Measurements from ENCODE around the gene YY1. TPM values are rescaled to one million over a fixed set of nuclear protein-coding genes. Genes with fewer than 3 reads are reported as not detected.

YY1 gene
- total RNA-seq, 4 donors from 2014 or later: 50.8 to 61.3 (median 58.6) TPM

GRCh38 chr14:100274250-100274649 lies 35.3 kb downstream of the YY1 start:
- in situ Hi-C loops (cut with MboI; ENCODE audit: low pct_ligation_motif_present in 1 of 4, low pct_unique_long_range_greater_than_20kb in 1 of 4, low sequenced_read_pairs in 3 of 4): loop anchor here in 1 of 4 donors (25.0 kb wide), 1 partner anchor 363 kb away; no protein-coding TSS in a partner anchor
- H3K27me3 ChIP-seq: no peaks in the 10 kb centered on the region
- TF ChIP-seq POLR2A (IDR thresholded peaks at IDR 0.05) (no peak), POLR2AphosphoS5 (IDR thresholded peaks at IDR 0.05) (no peak), EP300 (IDR thresholded peaks at IDR 0.05; ENCODE audit: low read depth) (no peak), CTCF (IDR thresholded peaks at IDR 0.05) (no peak)
- peaks cover 0 to 6% (median 0%) of the 10 kb centered on the region in 4 donors for H3K36me3 ChIP-seq
- peaks cover 15 to 39% (median 17%) of the 10 kb centered on the region in 4 donors for H3K4me1 ChIP-seq
- no peak overlapping the region for H3K4me3 ChIP-seq
- DNase-seq: no peak
- no peak overlapping the region for H3K27ac ChIP-seq
- WGBS, 2 donors (ENCODE audit: low coverage in 1 of 2): 90 to 95% methylated on average over 4 of the region's 4 CpGs
- no peaks in the 10 kb centered on the region for H3K9me3 ChIP-seq
- intact Hi-C loops (cut with DNase I; ENCODE audit: low total_unique reads): no loop called here

- no peak for DNase-seq
- H3K9me3 ChIP-seq: no peaks in the 10 kb centered on the region
- intact Hi-C loops (cut with DNase I; ENCODE audit: low total_unique reads) (loop anchor here (5.0 kb wide), 1 partner anchor 37 kb away; no protein-coding TSS in a partner anchor), in situ Hi-C loops (cut with MboI; ENCODE audit: low pct_ligation_motif_present in 1 of 4, low pct_unique_long_range_greater_than_20kb in 1 of 4, low sequenced_read_pairs in 3 of 4) (no loop called here)
- H3K4me3 ChIP-seq: no peak overlapping the region
- TF ChIP-seq POLR2AphosphoS5 (IDR thresholded peaks at IDR 0.05) (no peak), CTCF (IDR thresholded peaks at IDR 0.05) (no peak), POLR2A (IDR thresholded peaks at IDR 0.05) (no peak), EP300 (IDR thresholded peaks at IDR 0.05; ENCODE audit: low read depth) (no peak)
- H3K27ac ChIP-seq: no peak overlapping the region
- no peaks in the 10 kb centered on the region for H3K27me3 ChIP-seq
- WGBS, 2 donors (ENCODE audit: low coverage in 1 of 2): 55 to 59% methylated on average over 7 of the region's 7 CpGs
- peaks cover 10 to 34% (median 13%) of the 10 kb centered on the region in 4 donors for H3K4me1 ChIP-seq
- peaks cover 0 to 6% (median 0%) of the 10 kb centered on the region in 4 donors for H3K36me3 ChIP-seq
Measured at GRCh38 chr14:100275214-100275613, 36.3 kb downstream of the YY1 start.

GRCh38 chr14:100278702-100279101 lies 39.8 kb downstream of the YY1 start:
- no peak overlapping the region for H3K27ac ChIP-seq
- H3K4me1 ChIP-seq: peaks cover 0 to 20% (median 9%) of the 10 kb centered on the region in 4 donors
- no peaks in the 10 kb centered on the region for H3K9me3 ChIP-seq
- peaks cover 0 to 6% (median 0%) of the 10 kb centered on the region in 4 donors for H3K36me3 ChIP-seq
- no peak for DNase-seq
- intact Hi-C loops (cut with DNase I; ENCODE audit: low total_unique reads) (loop anchor here (5.0 kb wide), 1 partner anchor 34 kb away; no protein-coding TSS in a partner anchor), in situ Hi-C loops (cut with MboI; ENCODE audit: low pct_ligation_motif_present in 1 of 4, low pct_unique_long_range_greater_than_20kb in 1 of 4, low sequenced_read_pairs in 3 of 4) (no loop called here)
- TF ChIP-seq POLR2A (IDR thresholded peaks at IDR 0.05): no peak
- no peak for TF ChIP-seq CTCF (IDR thresholded peaks at IDR 0.05)
- TF ChIP-seq EP300 (IDR thresholded peaks at IDR 0.05; ENCODE audit: low read depth): no peak
- no peak for TF ChIP-seq POLR2AphosphoS5 (IDR thresholded peaks at IDR 0.05)
- 53 to 75% methylated on average over 2 to 8 of the region's 8 CpGs for WGBS, 2 donors (ENCODE audit: low coverage in 1 of 2)
- no peak overlapping the region for H3K4me3 ChIP-seq
- H3K27me3 ChIP-seq: no peaks in the 10 kb centered on the region

- in situ Hi-C loops (cut with MboI; ENCODE audit: low pct_ligation_motif_present in 1 of 4, low pct_unique_long_range_greater_than_20kb in 1 of 4, low sequenced_read_pairs in 3 of 4) (no loop called here), intact Hi-C loops (cut with DNase I; ENCODE audit: low total_unique reads) (loop anchor here (5.0 kb wide), 1 partner anchor 33 kb away; no protein-coding TSS in a partner anchor)
- Histone ChIP-seq H3K4me3 (no peak overlapping the region), H3K27ac (no peak overlapping the region), H3K9me3 (no peaks in the 10 kb centered on the region), H3K36me3 (peaks cover 0 to 6% (median 0%) of the 10 kb centered on the region in 4 donors), H3K4me1 (peaks cover 0 to 20% (median 9%) of the 10 kb centered on the region in 4 donors), H3K27me3 (no peaks in the 10 kb centered on the region)
- no peak for DNase-seq
- 88% methylated on average over 2 of the region's 2 CpGs; no CpG with 5 or more reads in 1 of the 2 donors for WGBS, 2 donors (ENCODE audit: low coverage in 1 of 2)
- TF ChIP-seq CTCF (IDR thresholded peaks at IDR 0.05) (no peak), EP300 (IDR thresholded peaks at IDR 0.05; ENCODE audit: low read depth) (no peak), POLR2AphosphoS5 (IDR thresholded peaks at IDR 0.05) (no peak), POLR2A (IDR thresholded peaks at IDR 0.05) (no peak)
Measured at GRCh38 chr14:100279133-100279532, 40.2 kb downstream of the YY1 start.
